IMR-90 (cell line): ENCODE measurements around the gene TRAPPC10. TPM values are rescaled to one million over a fixed set of nuclear protein-coding genes. Genes with fewer than 3 reads are reported as not detected.

Experiments
- ATAC-seq: fragments of 200-7000 bp; cut with Tn5 transposase; 2 replicates; pipeline ENCODE4 v1.9.1; 2020; ENCODE audit warnings: low read depth, mild to moderate bottlenecking, moderate library complexity
- BruUV-seq: library from RNA; stranded (reverse); fragments of 400-500 nt; replicated peaks from 2 replicates; lab custom pipeline; 2021; lab: Mats Ljungman, UMichigan
- CTCF ChIA-PET: fragments of 300-600 bp; formaldehyde crosslinking; extraction: SDS; loops from one replicate; lab custom pipeline; 2021; ENCODE audit warnings: antibody characterized with exemption; lab: Yijun Ruan, JAX
- POLR2A ChIA-PET: fragments of 300-600 bp; sonication (Branson Sonifier 250); formaldehyde crosslinking; loops from one replicate; lab custom pipeline; 2022; ENCODE audit warnings: antibody characterized with exemption; ENCODE audit not compliant: unreplicated experiment; lab: Charles Lee
- DNase-seq: peaks from one replicate; pipeline ENCODE4 v3.0.0; 2013
- H2AFZ ChIP-seq: replicated peaks from 2 replicates; pipeline ENCODE3; 2013; ENCODE audit warnings: low read length, mild to moderate bottlenecking; ENCODE audit not compliant: poor library complexity
- H2AK5ac ChIP-seq: 2 replicates; pipeline ENCODE4 v1.6.1; 2013; ENCODE audit warnings: low read depth, low read length, inconsistent platforms
- H2AK9ac ChIP-seq: replicated peaks from 2 replicates; pipeline ENCODE3; 2013; ENCODE audit warnings: mild to moderate bottlenecking, low read depth, low read length, moderate library complexity; ENCODE audit not compliant: poor library complexity
- H2BK120ac ChIP-seq: 2 replicates; pipeline ENCODE4 v1.6.1; 2013; ENCODE audit warnings: low read depth, low read length, inconsistent platforms
- H2BK15ac ChIP-seq: 3 replicates; pipeline ENCODE4 v1.6.1; 2013; ENCODE audit warnings: low read depth, low read length, inconsistent platforms
- H2BK20ac ChIP-seq: 2 replicates; pipeline ENCODE4 v1.6.1; 2013; ENCODE audit warnings: low read depth, mild to moderate bottlenecking, inconsistent platforms, low read length, moderate library complexity
- H2BK5ac ChIP-seq: 2 replicates; pipeline ENCODE4 v1.6.1; 2013; ENCODE audit warnings: mild to moderate bottlenecking, low read depth, low read length, inconsistent platforms; ENCODE audit not compliant: poor library complexity, severe bottlenecking
- H3K14ac ChIP-seq: replicated peaks from 2 replicates; pipeline ENCODE4 v1.6.1; 2013; ENCODE audit warnings: low read depth, low read length, inconsistent platforms
- H3K18ac ChIP-seq: 2 replicates; pipeline ENCODE4 v1.6.1; 2013; ENCODE audit warnings: low read depth, low read length, control low read depth
- H3K23ac ChIP-seq: 2 replicates; pipeline ENCODE4 v1.6.1; 2013; ENCODE audit warnings: low read depth, low read length, inconsistent platforms
- H3K27ac ChIP-seq: 2 replicates; pipeline ENCODE4 v1.5.1; 2013; ENCODE audit warnings: mild to moderate bottlenecking, control low read depth, low read length; ENCODE audit not compliant: insufficient read depth
- H3K27me3 ChIP-seq: 2 replicates; pipeline ENCODE4 v1.6.1; 2013; ENCODE audit warnings: low read length; ENCODE audit not compliant: control insufficient read depth, insufficient read depth
- H3K36me3 ChIP-seq: 2 replicates; pipeline ENCODE4 v1.6.1; 2013; ENCODE audit warnings: low read length, mixed read lengths; ENCODE audit not compliant: control insufficient read depth, insufficient read depth
- H3K4ac ChIP-seq: 2 replicates; pipeline ENCODE4 v1.6.1; 2013; ENCODE audit warnings: low read depth, low read length, inconsistent platforms
- H3K4me1 ChIP-seq: 2 replicates; pipeline ENCODE4 v1.6.1; 2013; ENCODE audit warnings: low read length, mixed read lengths; ENCODE audit not compliant: control insufficient read depth, insufficient read depth
- H3K4me2 ChIP-seq: 2 replicates; pipeline ENCODE4 v1.6.1; 2013; ENCODE audit warnings: low read depth, mild to moderate bottlenecking, control low read depth, low read length, moderate library complexity
- H3K4me3 ChIP-seq: 2 replicates; pipeline ENCODE4 v1.5.1; 2013; ENCODE audit warnings: low read depth, mild to moderate bottlenecking, control low read depth, low read length, moderate library complexity; ENCODE audit not compliant: insufficient read depth
- H3K56ac ChIP-seq: 2 replicates; pipeline ENCODE4 v1.6.1; 2013; ENCODE audit warnings: low read length, inconsistent platforms; ENCODE audit not compliant: insufficient read depth; ENCODE audit errors: extremely low read depth
- H3K79me1 ChIP-seq, 2 experiments: 2 replicates each; pipeline ENCODE4 v1.6.1; 2013; ENCODE audit warnings: low read length in 2 of 2, inconsistent platforms in 1 of 2, low read depth in 1 of 2
- H3K9ac ChIP-seq: 2 replicates; pipeline ENCODE4 v1.6.1; 2013; ENCODE audit warnings: low read depth, low read length, control low read depth
- H3K9me1 ChIP-seq: 2 replicates; pipeline ENCODE4 v1.6.1; 2013; ENCODE audit warnings: low read length, inconsistent platforms; ENCODE audit not compliant: insufficient read depth
- H3K9me3 ChIP-seq: 2 replicates; pipeline ENCODE4 v1.6.1; 2013; ENCODE audit warnings: low read length; ENCODE audit not compliant: control insufficient read depth, insufficient read depth
- H4K20me1 ChIP-seq: 2 replicates; pipeline ENCODE4 v1.6.1; 2013; ENCODE audit warnings: low read length, inconsistent platforms; ENCODE audit not compliant: insufficient read depth
- H4K5ac ChIP-seq: 2 replicates; pipeline ENCODE4 v1.6.1; 2013; ENCODE audit warnings: mild to moderate bottlenecking, low read depth, low read length, control low read depth
- H4K8ac ChIP-seq, 2 experiments: 2 replicates each; pipeline ENCODE4 v1.6.1; 2013; ENCODE audit warnings: low read depth in 2 of 2, low read length in 2 of 2, control low read depth in 1 of 2, inconsistent platforms in 1 of 2
- H4K91ac ChIP-seq: 2 replicates; pipeline ENCODE4 v1.6.1; 2013; ENCODE audit warnings: low read depth, low read length, inconsistent platforms; ENCODE audit not compliant: insufficient read depth
- BHLHE40 ChIP-seq: fragments of 150-350 bp; IDR thresholded peaks from 2 replicates; pipeline ENCODE4 v1.6.1; 2016; ENCODE audit warnings: mild to moderate bottlenecking, low read depth, low read length
- CEBPB ChIP-seq: IDR thresholded peaks from 2 replicates; pipeline ENCODE4 v1.6.1; 2012; ENCODE audit warnings: low read depth, low read length, improper control_type of control experiment
- CHD1 ChIP-seq: IDR thresholded peaks from 2 replicates; pipeline ENCODE4 v1.6.1; 2012; ENCODE audit warnings: low read depth, low read length, improper control_type of control experiment
- MAFK ChIP-seq: IDR thresholded peaks from 2 replicates; pipeline ENCODE4 v1.6.1; 2012; ENCODE audit warnings: low read depth, low read length, improper control_type of control experiment
- MAZ ChIP-seq: IDR thresholded peaks from 2 replicates; pipeline ENCODE4 v1.6.1; 2012; ENCODE audit warnings: low read depth, mild to moderate bottlenecking, low read length, improper control_type of control experiment, moderate library complexity, borderline replicate concordance
- NFE2L2 ChIP-seq: fragments of 150-350 bp; IDR thresholded peaks from 2 replicates; pipeline ENCODE4 v1.6.1; 2016; ENCODE audit warnings: low read depth, mild to moderate bottlenecking, low read length
- RAD21 ChIP-seq: IDR thresholded peaks from 2 replicates; pipeline ENCODE4 v1.6.1; 2012; ENCODE audit warnings: low read length, improper control_type of control experiment
- RCOR1 ChIP-seq: IDR thresholded peaks from 2 replicates; pipeline ENCODE4 v1.6.1; 2012; ENCODE audit warnings: mild to moderate bottlenecking, low read length, improper control_type of control experiment; ENCODE audit not compliant: insufficient replicate concordance
- RFX5 ChIP-seq: IDR thresholded peaks from 2 replicates; pipeline ENCODE4 v1.8.0; 2012; ENCODE audit warnings: low read depth, mild to moderate bottlenecking, low read length, moderate library complexity
- SMC3 ChIP-seq: fragments of 150-350 bp; IDR thresholded peaks from 2 replicates; pipeline ENCODE4 v1.6.1; 2016; ENCODE audit warnings: low read depth, mild to moderate bottlenecking, antibody characterized with exemption, low read length, moderate library complexity
- WGBS, 2 experiments: methylation state at CpG; one replicate each; pipeline versions ENCODE4 v1.1.5 to v1.1.7; 2013; ENCODE audit warnings: missing lambda C conversion rate in 2 of 2; ENCODE audit not compliant: insufficient read length in 1 of 2; ENCODE audit errors: extremely low coverage in 2 of 2; 5-methylcytosine and 5-hydroxymethylcytosine counted together
- dilution Hi-C: fragments of 300-500 bp; cut with HindIII; formaldehyde crosslinking; loops from one replicate; pipeline ENCODE4 v1.14.3; 2018; ENCODE audit warnings: low sequenced_read_pairs; ENCODE audit not compliant: unreplicated experiment
- in situ Hi-C: fragments of 300-500 bp; cut with MboI; formaldehyde crosslinking; loops from 3 replicates; pipeline ENCODE4 v1.14.3; 2019; ENCODE audit warnings: low sequenced_read_pairs, inconsistent platforms, mixed read lengths
- intact Hi-C: fragments of 100-400 bp; cut with micrococcal nuclease; formaldehyde crosslinking; loops from 2 replicates; pipeline ENCODE4 v1.10.0; 2022
- polyA plus RNA-seq, 3 experiments: library from polyadenylated mRNA; depleted of rRNA; stranded (reverse); fragments of >200 nt; gene quantifications; 2 replicates each; pipeline ENCODE4 v1.2.3, GENCODE V29; 2012; ENCODE audit warnings: low replicate concordance in 1 of 3
- total RNA-seq: library from RNA; depleted of rRNA; stranded (reverse); fragments of >200 nt; gene quantifications from 2 replicates; pipeline ENCODE4 v1.2.3, GENCODE V29; 2012
- TF ChIP-seq, protein P1 (sequence below): conservative IDR thresholded peaks from 2 replicates; pipeline ENCODE4 v1.5.1; 2012; ENCODE audit warnings: mild to moderate bottlenecking, low read depth, low read length, improper control_type of control experiment

TRAPPC10 gene
- total and polyA plus RNA-seq, 2 of the 4 experiments (the other 2 are of a cell fraction) = 17.8 to 18.1 TPM

DNA sequence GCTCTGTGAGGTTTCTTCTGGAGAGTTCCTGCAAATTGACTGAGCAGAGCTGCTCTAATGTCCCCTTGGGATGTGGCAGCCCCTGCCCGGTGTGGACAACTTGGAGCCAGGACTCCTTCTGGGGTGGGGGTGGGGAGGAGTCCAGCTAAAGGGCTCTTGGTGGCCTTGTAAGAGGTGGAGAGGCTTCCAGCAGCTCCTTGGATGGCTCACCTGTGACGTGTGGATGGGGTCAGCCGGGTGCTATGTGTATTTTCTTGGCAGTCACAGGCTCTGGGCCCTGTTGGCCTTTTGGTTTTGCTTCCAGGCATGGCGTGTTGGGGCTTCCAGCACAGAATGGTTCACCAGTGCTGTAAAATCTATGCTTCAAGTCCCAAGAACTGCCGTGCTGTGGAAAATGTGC, 38.2 kb downstream of the TRAPPC10 start:
- no peak overlapping the region for H3K9ac ChIP-seq
- H3K9me3 ChIP-seq = no peaks in the 10 kb centered on the region
- in situ Hi-C loops = no loop called here
- no peak overlapping the region for H3K27ac ChIP-seq
- no peak overlapping the region for H2BK120ac ChIP-seq
- H3K9me1 ChIP-seq = peaks cover 25% of the 10 kb centered on the region
- no peak overlapping the region for H2BK5ac ChIP-seq
- no peak overlapping the region for H4K8ac ChIP-seq
- H3K14ac ChIP-seq = no peak overlapping the region
- no peak overlapping the region for H2AK5ac ChIP-seq
- no peaks in the 10 kb centered on the region for H3K27me3 ChIP-seq
- H4K91ac ChIP-seq = no peak overlapping the region
- peaks cover 3% of the 10 kb centered on the region for H3K36me3 ChIP-seq
- CTCF ChIA-PET = no interaction called here
- no peak overlapping the region for H2AFZ ChIP-seq
- no peak overlapping the region for H3K4me2 ChIP-seq
- H3K79me1 ChIP-seq = peaks cover 50 to 81% of the 10 kb centered on the region in 2 experiments
- no peak overlapping the region for H3K23ac ChIP-seq
- no TSS peak for BruUV-seq
- H2AK9ac ChIP-seq = no peak overlapping the region
- no peak overlapping the region for H3K56ac ChIP-seq
- intact Hi-C loops = loop anchor here (5.0 kb wide), 1 partner anchor 38 kb away; the partner anchor contains the start of gene TRAPPC10
- no peak overlapping the region for H2BK15ac ChIP-seq
- 92% methylated on average over 3 of the region's 5 CpGs; no CpG with 5 or more reads in 1 of the 2 experiments for WGBS, 2 experiments
- H4K20me1 ChIP-seq = peaks cover 39% of the 10 kb centered on the region
- POLR2A ChIA-PET = no interaction called here
- TF ChIP-seq BHLHE40 (no peak), MAZ (no peak), CHD1 (no peak), RCOR1 (no peak), RFX5 (no peak), MAFK (no peak), NFE2L2 (no peak), RAD21 (no peak), CEBPB (no peak), SMC3 (no peak)
- TF ChIP-seq, protein P1, sequence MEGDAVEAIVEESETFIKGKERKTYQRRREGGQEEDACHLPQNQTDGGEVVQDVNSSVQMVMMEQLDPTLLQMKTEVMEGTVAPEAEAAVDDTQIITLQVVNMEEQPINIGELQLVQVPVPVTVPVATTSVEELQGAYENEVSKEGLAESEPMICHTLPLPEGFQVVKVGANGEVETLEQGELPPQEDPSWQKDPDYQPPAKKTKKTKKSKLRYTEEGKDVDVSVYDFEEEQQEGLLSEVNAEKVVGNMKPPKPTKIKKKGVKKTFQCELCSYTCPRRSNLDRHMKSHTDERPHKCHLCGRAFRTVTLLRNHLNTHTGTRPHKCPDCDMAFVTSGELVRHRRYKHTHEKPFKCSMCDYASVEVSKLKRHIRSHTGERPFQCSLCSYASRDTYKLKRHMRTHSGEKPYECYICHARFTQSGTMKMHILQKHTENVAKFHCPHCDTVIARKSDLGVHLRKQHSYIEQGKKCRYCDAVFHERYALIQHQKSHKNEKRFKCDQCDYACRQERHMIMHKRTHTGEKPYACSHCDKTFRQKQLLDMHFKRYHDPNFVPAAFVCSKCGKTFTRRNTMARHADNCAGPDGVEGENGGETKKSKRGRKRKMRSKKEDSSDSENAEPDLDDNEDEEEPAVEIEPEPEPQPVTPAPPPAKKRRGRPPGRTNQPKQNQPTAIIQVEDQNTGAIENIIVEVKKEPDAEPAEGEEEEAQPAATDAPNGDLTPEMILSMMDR = no peak
- no peak overlapping the region for H3K18ac ChIP-seq
- H3K4me3 ChIP-seq = no peak overlapping the region
- no peak overlapping the region for H4K5ac ChIP-seq
- no peak overlapping the region for H2BK20ac ChIP-seq
- H3K4ac ChIP-seq = no peak overlapping the region
- DNase-seq (no peak), ATAC-seq (no peak)
- dilution Hi-C loops = no loop called here
- H3K4me1 ChIP-seq = peaks cover 20% of the 10 kb centered on the region
